NK-92 (cell line): ENCODE data around the gene OR8B4.
"Not testable (repeated sequence)": the region's sequence is repeated elsewhere in the genome, so short reads cannot be mapped to it uniquely, and the experiment has no call there.

ENCODE experiments used
- DNase-seq: peaks from one replicate; lab custom pipeline; 2025; ENCODE audit not compliant: unreplicated experiment; lab: John Stamatoyannopoulos, UW

Gene OR8B4

DNA sequence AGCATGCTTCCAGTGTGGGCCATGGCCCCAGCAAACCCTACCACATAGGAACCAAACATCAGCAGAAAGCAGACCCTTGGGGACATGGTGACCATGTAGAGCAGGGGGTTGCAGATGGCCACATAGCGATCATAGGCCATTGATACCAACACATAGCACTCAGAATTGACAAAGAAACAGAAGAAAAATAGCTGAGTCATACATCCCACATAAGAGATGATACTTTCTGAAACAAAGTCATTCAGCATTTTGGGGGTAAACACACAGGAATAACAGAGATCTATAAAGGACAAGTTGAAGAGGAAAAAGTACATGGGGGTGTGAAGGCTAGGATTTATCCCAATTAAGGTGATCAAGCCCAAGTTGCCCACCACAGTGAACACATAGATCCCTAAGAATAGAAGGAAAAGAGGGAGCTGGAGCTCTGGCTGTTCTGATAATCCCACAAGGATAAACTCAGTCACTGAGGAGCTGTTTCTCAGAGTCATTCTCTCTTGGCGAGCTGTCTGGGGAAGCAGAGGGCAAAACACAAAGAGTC lies at the start of gene OR8B4:
Gene OR8B4, minus strand, starts transcription at position 488 of the 538 bp plus-strand sequence. Its CDS starts 0 bp downstream, at position 488.
- no peak for DNase-seq

GRCh38 chr11:124474079-124474478 lies 49.4 kb upstream of the OR8B4 start:
- no peak for DNase-seq

DNA sequence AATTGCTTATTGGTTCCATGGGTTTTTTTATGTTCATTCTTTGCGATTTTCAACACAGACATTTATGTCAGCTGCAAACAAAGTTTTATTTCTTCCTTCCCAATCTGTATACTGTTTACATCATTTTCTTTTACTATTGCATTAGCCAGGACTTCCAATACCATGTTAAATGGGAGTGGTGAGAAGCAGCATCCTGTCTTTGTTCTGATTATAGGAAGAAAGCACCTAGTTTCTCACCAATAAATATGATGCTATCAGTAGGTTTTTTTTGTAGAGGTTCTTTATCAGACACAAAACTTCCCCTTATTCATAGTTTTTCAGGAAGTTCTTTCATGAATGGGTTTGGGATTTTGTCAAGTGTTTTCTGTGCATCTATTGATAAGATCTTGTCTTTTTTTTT lies 48.8 kb upstream of the OR8B4 start:
- DNase-seq: no peak

GRCh38 chr11:124470561-124471227 lies 46.0 kb upstream of the OR8B4 start:
- DNase-seq: no peak

GRCh38 chr11:124467381-124467927 lies 42.8 kb upstream of the OR8B4 start:
- DNase-seq: no peak

- no peak for DNase-seq
These were observed 40.7 kb upstream of the OR8B4 start for GRCh38 chr11:124465368-124465767.

- no peak for DNase-seq
These were observed 39.3 kb upstream of the OR8B4 start for GRCh38 chr11:124463990-124464389.

DNA sequence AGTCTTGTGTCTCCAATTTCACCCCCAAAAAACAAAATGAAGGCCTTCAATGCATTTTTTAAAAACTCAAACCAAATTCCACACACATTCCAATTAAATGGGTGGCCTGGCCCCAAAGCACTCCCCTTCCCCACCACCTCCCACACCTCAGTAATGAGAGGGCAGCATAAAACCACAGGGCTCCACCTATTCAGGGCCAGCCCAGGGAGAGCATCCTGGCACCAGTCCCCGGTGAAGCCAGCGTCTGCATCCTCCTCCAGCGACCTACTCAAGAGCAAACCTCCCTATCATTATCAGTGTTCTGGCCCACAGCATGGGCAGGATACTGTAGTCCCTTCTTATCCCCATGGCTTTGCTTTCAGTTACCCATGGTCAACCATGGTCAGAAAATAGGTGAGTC lies 38.7 kb upstream of the OR8B4 start:
- no peak for DNase-seq

DNA sequence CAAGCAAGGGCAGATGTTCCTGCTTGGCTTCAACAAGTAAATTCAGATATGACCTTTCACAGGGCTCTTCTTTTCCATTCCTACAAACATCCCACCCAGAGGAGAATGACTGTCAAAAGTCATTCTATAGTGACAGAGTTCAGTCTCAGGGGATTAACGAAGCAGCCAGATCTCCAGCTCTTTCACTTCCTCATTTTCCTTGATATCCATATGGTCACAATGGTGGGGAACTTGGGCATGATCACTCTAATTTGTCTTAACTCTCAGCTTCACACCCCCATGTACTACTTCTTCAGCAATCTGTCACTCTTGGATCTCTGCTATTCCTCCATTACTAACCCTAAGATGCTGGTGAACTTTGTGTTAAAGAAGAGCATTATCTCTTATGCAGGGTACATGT lies 35.8 kb upstream of the OR8B4 start:
- no peak for DNase-seq

GRCh38 chr11:124459379-124459778 lies 34.7 kb upstream of the OR8B4 start:
- not testable (repeated sequence) for DNase-seq

DNA sequence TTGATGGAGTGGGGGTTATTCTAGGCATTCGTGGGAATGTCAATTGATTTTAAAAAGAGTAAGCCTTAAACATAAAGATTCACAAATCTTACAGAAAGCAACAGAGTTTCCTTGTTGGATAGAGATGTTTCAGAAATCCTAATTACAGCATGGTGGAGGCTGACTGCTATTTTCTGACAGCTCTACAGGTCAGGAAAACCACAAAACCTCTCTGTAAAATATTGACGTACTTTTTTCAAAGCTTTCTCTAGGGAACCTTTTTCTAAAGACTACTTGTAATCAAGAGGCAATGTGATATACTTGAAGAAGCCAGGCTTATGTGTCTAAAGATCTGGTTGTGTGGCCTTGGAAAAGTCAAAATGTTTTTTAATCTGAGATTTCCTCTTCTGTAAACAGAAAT lies 29.9 kb upstream of the OR8B4 start:
- DNase-seq: no peak

DNA sequence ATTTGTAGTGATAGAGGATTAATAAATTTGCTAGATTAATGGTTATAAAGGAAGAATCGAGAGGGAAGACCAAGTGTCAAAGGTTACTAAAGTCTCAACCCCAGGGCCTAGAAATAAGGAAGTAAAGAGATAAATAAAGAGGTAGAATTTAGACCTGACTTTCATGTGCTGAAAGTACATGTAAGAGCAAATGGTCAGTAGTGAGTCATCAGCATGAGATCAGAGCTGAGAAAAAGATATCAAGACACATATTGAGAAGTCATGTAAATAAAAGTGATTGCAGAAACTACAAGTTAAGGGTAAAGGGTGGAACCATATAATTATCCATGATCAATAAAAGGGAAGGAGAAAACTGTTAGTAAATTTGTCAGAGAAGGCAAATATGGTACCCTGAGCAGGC lies 22.2 kb upstream of the OR8B4 start:
- DNase-seq: no peak

DNA sequence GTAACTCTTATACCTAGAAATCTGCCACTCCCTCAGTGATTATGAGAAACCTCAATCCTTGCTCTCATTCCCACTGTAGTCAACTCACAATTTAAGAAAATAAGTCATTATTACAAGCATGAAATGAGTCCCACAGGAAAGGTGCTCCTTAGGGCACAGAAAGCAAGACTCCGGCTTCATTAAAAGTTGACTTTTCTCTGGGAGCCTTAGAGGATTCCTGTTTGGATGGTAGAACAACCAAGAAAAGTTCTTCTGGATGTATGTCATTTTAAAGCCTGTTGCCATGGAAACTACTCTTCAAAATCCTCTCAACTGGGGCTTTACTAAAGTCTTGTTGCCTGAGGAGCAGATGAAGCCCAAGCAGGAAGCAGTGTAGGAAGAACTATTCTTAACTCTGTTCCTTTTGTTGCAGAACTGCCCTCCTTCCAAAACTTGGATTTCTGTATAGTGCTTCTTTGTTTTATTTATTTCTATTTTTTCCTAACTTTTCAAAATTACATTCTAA lies 21.0 kb upstream of the OR8B4 start, which contains the start of gene OR8B8:
Gene OR8B8, minus strand, starts transcription at position 51 of the 505 bp plus-strand sequence. CDS start 4,611 bp downstream, outside the sequence.
- no peak for DNase-seq

GRCh38 chr11:124442847-124443246 lies 18.2 kb upstream of the OR8B4 start:
- no peak for DNase-seq

GRCh38 chr11:124442442-124442841 lies 17.8 kb upstream of the OR8B4 start:
- no peak for DNase-seq

GRCh38 chr11:124441519-124441918 lies 16.8 kb upstream of the OR8B4 start:
- DNase-seq: no peak

- DNase-seq: no peak
These were observed 16.4 kb upstream of the OR8B4 start for GRCh38 chr11:124441081-124441480.

- DNase-seq: no peak
These were observed 15.9 kb upstream of the OR8B4 start for GRCh38 chr11:124440608-124441007.

DNA sequence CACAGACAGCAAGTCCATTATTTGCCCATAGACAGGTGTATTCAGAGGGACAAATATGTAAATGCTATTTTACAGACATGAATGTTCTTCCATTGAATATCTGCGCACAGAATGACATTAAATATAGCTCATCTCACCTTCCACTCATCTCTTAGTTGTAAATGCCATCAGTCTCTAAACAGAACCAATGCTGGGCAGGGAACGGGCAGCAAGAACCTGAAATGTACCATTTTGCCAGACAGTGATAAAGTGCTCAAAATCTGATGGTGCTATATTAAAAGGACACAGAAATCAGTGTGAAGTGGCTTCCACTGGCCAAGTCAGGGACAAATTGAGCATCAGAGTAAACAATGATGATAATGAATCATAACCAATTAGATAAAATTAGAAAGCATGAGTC lies 10.0 kb upstream of the OR8B4 start:
- no peak for DNase-seq

GRCh38 chr11:124429599-124429998 lies 4.9 kb upstream of the OR8B4 start:
- no peak for DNase-seq

- no peak for DNase-seq
These were observed 3.6 kb downstream of the OR8B4 start for GRCh38 chr11:124421043-124421442.

DNA sequence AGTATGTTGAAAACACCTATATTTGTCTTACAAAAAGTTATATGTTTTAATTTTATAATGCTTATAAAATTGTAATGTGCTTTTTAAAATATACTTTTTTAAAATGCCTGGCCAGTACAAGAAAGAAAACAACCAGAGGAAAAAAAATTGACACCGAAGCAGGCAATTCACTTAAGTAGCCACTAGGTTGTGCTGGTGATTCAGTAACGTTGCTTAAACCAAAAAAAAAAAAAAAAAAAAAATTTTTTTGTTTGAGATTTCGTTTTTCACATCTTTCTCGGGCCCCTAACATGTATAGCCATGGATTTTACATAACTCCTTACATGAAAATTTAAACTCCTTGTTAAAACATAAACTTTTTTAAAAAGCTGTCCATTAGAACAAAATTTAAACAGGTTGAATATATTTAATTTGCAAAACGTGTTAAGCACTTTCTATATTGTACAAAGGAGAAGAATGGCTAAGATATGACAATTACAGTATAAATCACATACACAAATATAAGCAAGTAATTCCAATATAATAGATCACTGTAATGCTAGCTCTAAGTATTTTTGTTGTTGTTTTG lies 9.2 kb downstream of the OR8B4 start:
- DNase-seq: no peak
